ENCODE results near the gene MPDZ. TPM values are rescaled to one million over a fixed set of nuclear protein-coding genes. Genes with fewer than 3 reads are reported as not detected.

The MPDZ gene
- total RNA-seq, 1 donor from 2014 or later = 31.0 TPM

- FAIRE-seq = peak; percentile 99
- no peaks in the 10 kb centered on the region for H3K36me3 Mint-ChIP-seq (ENCODE audit: low read depth, unreplicated experiment)
- TF ChIP-seq EZH2 (IDR thresholded peaks at IDR 0.05; ENCODE audit: insufficient read depth, low read length) = no peak
- TF ChIP-seq CTCF (IDR thresholded peaks at IDR 0.05; ENCODE audit: insufficient read depth, low read depth, low read length) = no peak
- H3K4me1 ChIP-seq (ENCODE audit: insufficient read depth, low read length) = peaks cover 27% of the 10 kb centered on the region
- no peaks in the 10 kb centered on the region for H3K36me3 ChIP-seq (ENCODE audit: insufficient read depth, low read length)
- H3K79me2 ChIP-seq (ENCODE audit: insufficient read depth, low read length) = peaks cover 69% of the 10 kb centered on the region
- H3K9me3 Mint-ChIP-seq (ENCODE audit: unreplicated experiment) = peaks cover 2% of the 10 kb centered on the region
- H3K4me3 ChIP-seq (ENCODE audit: insufficient read depth, low read depth, low read length) = peak overlapping the region; percentile 0
- H3K27me3 ChIP-seq (ENCODE audit: insufficient read depth, low read length) = no peaks in the 10 kb centered on the region
- H3K4me3 Mint-ChIP-seq (ENCODE audit: unreplicated experiment) = peak overlapping the region; percentile 47
- H3K4me2 ChIP-seq (ENCODE audit: low read length) = peak overlapping the region; percentile 79
- peak overlapping the region; percentile 72 for H3K27ac ChIP-seq (ENCODE audit: low read depth, low read length)
- H4K20me1 ChIP-seq (ENCODE audit: insufficient read depth, low read length) = no peaks in the 10 kb centered on the region
- no peaks in the 10 kb centered on the region for H3K9me3 ChIP-seq (ENCODE audit: insufficient read depth, low read depth, low read length)
- peak; percentile 96 for DNase-seq (ENCODE audit: low read depth)
- H2AFZ ChIP-seq (ENCODE audit: low read depth, low read length) = no peak overlapping the region
- H3K27me3 Mint-ChIP-seq (ENCODE audit: low read depth, unreplicated experiment) = no peaks in the 10 kb centered on the region
- peak overlapping the region; percentile 60 for H3K9ac ChIP-seq (ENCODE audit: low read length)
- peaks cover 42% of the 10 kb centered on the region for H3K4me1 Mint-ChIP-seq (ENCODE audit: low read depth, unreplicated experiment)
- peak overlapping the region; percentile 70 for H3K27ac Mint-ChIP-seq (ENCODE audit: unreplicated experiment)
Observed at GRCh38 chr9:13267743-13268142, 11.7 kb downstream of the MPDZ start.

- Histone ChIP-seq H3K9me3 (ENCODE audit: insufficient read depth, low read depth, low read length) (no peaks in the 10 kb centered on the region), H3K9ac (ENCODE audit: low read length) (no peak overlapping the region), H4K20me1 (ENCODE audit: insufficient read depth, low read length) (no peaks in the 10 kb centered on the region), H2AFZ (ENCODE audit: low read depth, low read length) (no peak overlapping the region), H3K36me3 (ENCODE audit: insufficient read depth, low read length) (no peaks in the 10 kb centered on the region), H3K4me3 (ENCODE audit: insufficient read depth, low read depth, low read length) (no peak overlapping the region), H3K4me2 (ENCODE audit: low read length) (peak overlapping the region; percentile 79), H3K27me3 (ENCODE audit: insufficient read depth, low read length) (no peaks in the 10 kb centered on the region), H3K27ac (ENCODE audit: low read depth, low read length) (no peak overlapping the region), H3K79me2 (ENCODE audit: insufficient read depth, low read length) (peaks cover 63% of the 10 kb centered on the region), H3K4me1 (ENCODE audit: insufficient read depth, low read length) (peaks cover 27% of the 10 kb centered on the region)
- TF ChIP-seq EZH2 (IDR thresholded peaks at IDR 0.05; ENCODE audit: insufficient read depth, low read length) (no peak), CTCF (IDR thresholded peaks at IDR 0.05; ENCODE audit: insufficient read depth, low read depth, low read length) (no peak)
- peak; percentile 86 for DNase-seq (ENCODE audit: low read depth)
- peaks cover 42% of the 10 kb centered on the region for H3K4me1 Mint-ChIP-seq (ENCODE audit: low read depth, unreplicated experiment)
- H3K9me3 Mint-ChIP-seq (ENCODE audit: unreplicated experiment) = peaks cover 2% of the 10 kb centered on the region
- no peaks in the 10 kb centered on the region for H3K36me3 Mint-ChIP-seq (ENCODE audit: low read depth, unreplicated experiment)
- no peak overlapping the region for H3K4me3 Mint-ChIP-seq (ENCODE audit: unreplicated experiment)
- no peaks in the 10 kb centered on the region for H3K27me3 Mint-ChIP-seq (ENCODE audit: low read depth, unreplicated experiment)
- H3K27ac Mint-ChIP-seq (ENCODE audit: unreplicated experiment) = peak overlapping the region; percentile 55
- FAIRE-seq = peak; percentile 92
Observed at GRCh38 chr9:13266167-13266566, 13.3 kb downstream of the MPDZ start.

GRCh38 chr9:13264788-13265187 is 14.7 kb downstream of the MPDZ start:
- Mint-ChIP-seq H3K27me3 (ENCODE audit: low read depth, unreplicated experiment) (no peaks in the 10 kb centered on the region), H3K36me3 (ENCODE audit: low read depth, unreplicated experiment) (no peaks in the 10 kb centered on the region), H3K9me3 (ENCODE audit: unreplicated experiment) (peaks cover 2% of the 10 kb centered on the region), H3K4me3 (ENCODE audit: unreplicated experiment) (no peak overlapping the region), H3K4me1 (ENCODE audit: low read depth, unreplicated experiment) (peaks cover 41% of the 10 kb centered on the region), H3K27ac (ENCODE audit: unreplicated experiment) (no peak overlapping the region)
- Histone ChIP-seq H3K4me3 (ENCODE audit: insufficient read depth, low read depth, low read length) (no peak overlapping the region), H2AFZ (ENCODE audit: low read depth, low read length) (no peak overlapping the region), H3K4me1 (ENCODE audit: insufficient read depth, low read length) (peaks cover 27% of the 10 kb centered on the region), H3K9me3 (ENCODE audit: insufficient read depth, low read depth, low read length) (no peaks in the 10 kb centered on the region), H3K27me3 (ENCODE audit: insufficient read depth, low read length) (no peaks in the 10 kb centered on the region), H3K27ac (ENCODE audit: low read depth, low read length) (no peak overlapping the region), H3K36me3 (ENCODE audit: insufficient read depth, low read length) (no peaks in the 10 kb centered on the region), H3K9ac (ENCODE audit: low read length) (no peak overlapping the region), H3K4me2 (ENCODE audit: low read length) (no peak overlapping the region), H3K79me2 (ENCODE audit: insufficient read depth, low read length) (peaks cover 63% of the 10 kb centered on the region), H4K20me1 (ENCODE audit: insufficient read depth, low read length) (peaks cover 10% of the 10 kb centered on the region)
- FAIRE-seq = no peak
- DNase-seq (ENCODE audit: low read depth) = peak; percentile 70
- TF ChIP-seq CTCF (IDR thresholded peaks at IDR 0.05; ENCODE audit: insufficient read depth, low read depth, low read length) (no peak), EZH2 (IDR thresholded peaks at IDR 0.05; ENCODE audit: insufficient read depth, low read length) (no peak)

All from astrocyte (in vitro differentiated cells and primary cell).